Hepatocyte (in vitro differentiated cells): ENCODE data around the gene LDLRAD4. TPM values are rescaled to one million over a fixed set of nuclear protein-coding genes. Genes with fewer than 3 reads are reported as not detected.

ENCODE experiments used
- DNase-seq: peaks from one replicate; pipeline ENCODE4 v3.0.0-alpha.2; 2016; ENCODE audit warnings: low spot score
- H2AFZ ChIP-seq: fragments of 200-600 bp; sonication (generic); 2 replicates; pipeline ENCODE4 v1.6.0; 2016; ENCODE audit warnings: antibody characterized with exemption, mild to moderate bottlenecking
- H3K27ac ChIP-seq: fragments of 200-600 bp; sonication (generic); 2 replicates; pipeline ENCODE4 v1.5.1; 2016; ENCODE audit warnings: mild to moderate bottlenecking
- H3K27me3 ChIP-seq: fragments of 200-600 bp; sonication (generic); 2 replicates; pipeline ENCODE4 v1.6.1; 2016
- H3K36me3 ChIP-seq: fragments of 200-600 bp; sonication (generic); replicated peaks from 2 replicates; pipeline ENCODE4 v1.5.1; 2016; ENCODE audit warnings: low read depth; ENCODE audit not compliant: insufficient read depth
- H3K4me1 ChIP-seq: fragments of 200-600 bp; sonication (generic); 2 replicates; pipeline ENCODE4 v1.5.1; 2016; ENCODE audit warnings: mild to moderate bottlenecking, moderate library complexity; ENCODE audit not compliant: insufficient read depth
- H3K4me2 ChIP-seq: fragments of 200-600 bp; sonication (generic); 2 replicates; pipeline ENCODE4 v1.6.0; 2016
- H3K4me3 ChIP-seq: fragments of 200-600 bp; sonication (generic); 2 replicates; pipeline ENCODE4 v1.5.1; 2016; ENCODE audit warnings: mild to moderate bottlenecking
- H3K79me2 ChIP-seq: fragments of 200-600 bp; sonication (generic); 2 replicates; pipeline ENCODE4 v1.6.0; 2017; ENCODE audit warnings: mild to moderate bottlenecking
- H3K9me2 ChIP-seq: fragments of 200-600 bp; sonication (generic); replicated peaks from 2 replicates; pipeline ENCODE4 v1.6.0; 2017; ENCODE audit warnings: mild to moderate bottlenecking; ENCODE audit not compliant: insufficient read depth
- H3K9me3 ChIP-seq: fragments of 200-600 bp; sonication (generic); 2 replicates; pipeline ENCODE4 v1.5.1; 2016; ENCODE audit warnings: low read depth, mild to moderate bottlenecking
- H4K20me1 ChIP-seq: fragments of 200-600 bp; sonication (generic); 2 replicates; pipeline ENCODE4 v1.6.0; 2016; ENCODE audit warnings: mild to moderate bottlenecking; ENCODE audit not compliant: insufficient read depth, poor library complexity, severe bottlenecking
- CTCF ChIP-seq: fragments of 200-600 bp; sonication (generic); IDR thresholded peaks from 2 replicates; pipeline ENCODE4 v1.5.1; 2016; ENCODE audit warnings: antibody characterized with exemption, mild to moderate bottlenecking; ENCODE audit not compliant: poor library complexity
- EZH2 ChIP-seq: fragments of 200-600 bp; sonication (generic); IDR thresholded peaks from 2 replicates; pipeline ENCODE4 v1.6.1; 2016; ENCODE audit warnings: antibody characterized with exemption, mild to moderate bottlenecking, borderline replicate concordance
- EZH2phosphoT487 ChIP-seq: fragments of 200-600 bp; sonication (generic); IDR thresholded peaks from one replicate; pipeline ENCODE4 v1.6.1; 2018; ENCODE audit warnings: antibody characterized with exemption, mild to moderate bottlenecking, low read depth, moderate library complexity; ENCODE audit not compliant: unreplicated experiment, severe bottlenecking
- WGBS: methylation state at CpG from one replicate; pipeline ENCODE4 v1.1.6; 2016; ENCODE audit warnings: low lambda C conversion rate; ENCODE audit errors: missing lambda C conversion rate; 5-methylcytosine and 5-hydroxymethylcytosine counted together
- polyA plus RNA-seq: library from polyadenylated mRNA; unstranded; fragments of >200 nt; fragmentation: Nextera tagmentation; extraction: Ambion mirVana; gene quantifications from 2 replicates; pipeline ENCODE4 v1.2.1, GENCODE V29; 2016
- total RNA-seq: library from RNA; depleted of rRNA; stranded (reverse); fragments of >200 nt; gene quantifications from 2 replicates; pipeline ENCODE4 v1.2.3, GENCODE V29; 2014

LDLRAD4 gene
- total and polyA plus RNA-seq, 2 experiments from 2014 or later, result 15.1 to 29.0 TPM

- Histone ChIP-seq H3K9me3 (no peaks in the 10 kb centered on the region), H4K20me1 (no peaks in the 10 kb centered on the region), H3K9me2 (no peaks in the 10 kb centered on the region), H3K79me2 (no peaks in the 10 kb centered on the region), H3K27ac (no peak overlapping the region), H3K36me3 (no peaks in the 10 kb centered on the region), H3K4me3 (no peak overlapping the region), H2AFZ (no peak overlapping the region), H3K4me1 (no peaks in the 10 kb centered on the region), H3K4me2 (no peak overlapping the region), H3K27me3 (no peaks in the 10 kb centered on the region)
- DNase-seq, result no peak
- WGBS, result 88% methylated on average over 4 of the region's 4 CpGs
- TF ChIP-seq EZH2 (no peak), CTCF (no peak), EZH2phosphoT487 (no peak)
Measured at GRCh38 chr18:13580991-13581390, 362.4 kb downstream of the LDLRAD4 start.

GRCh38 chr18:13581496-13582177 is 363.1 kb downstream of the LDLRAD4 start:
- Histone ChIP-seq H3K9me2 (no peaks in the 10 kb centered on the region), H3K9me3 (no peaks in the 10 kb centered on the region), H3K36me3 (no peaks in the 10 kb centered on the region), H4K20me1 (no peaks in the 10 kb centered on the region), H2AFZ (no peak overlapping the region), H3K79me2 (no peaks in the 10 kb centered on the region), H3K27me3 (no peaks in the 10 kb centered on the region), H3K4me1 (no peaks in the 10 kb centered on the region), H3K4me3 (no peak overlapping the region), H3K4me2 (no peak overlapping the region), H3K27ac (no peak overlapping the region)
- 92% methylated on average over 5 of the region's 5 CpGs for WGBS
- no peak for DNase-seq
- TF ChIP-seq EZH2 (no peak), CTCF (no peak), EZH2phosphoT487 (no peak)

GRCh38 chr18:13582178-13582670 is 363.7 kb downstream of the LDLRAD4 start:
- H3K9me2 ChIP-seq, result no peaks in the 10 kb centered on the region
- H3K4me3 ChIP-seq, result no peak overlapping the region
- H4K20me1 ChIP-seq, result no peaks in the 10 kb centered on the region
- no peak overlapping the region for H3K27ac ChIP-seq
- H3K9me3 ChIP-seq, result no peaks in the 10 kb centered on the region
- H3K79me2 ChIP-seq, result no peaks in the 10 kb centered on the region
- no peak for DNase-seq
- 83% methylated on average over 9 of the region's 9 CpGs for WGBS
- H2AFZ ChIP-seq, result no peak overlapping the region
- no peaks in the 10 kb centered on the region for H3K4me1 ChIP-seq
- H3K4me2 ChIP-seq, result no peak overlapping the region
- no peaks in the 10 kb centered on the region for H3K36me3 ChIP-seq
- no peak for TF ChIP-seq EZH2phosphoT487
- no peak for TF ChIP-seq CTCF
- TF ChIP-seq EZH2, result no peak
- no peaks in the 10 kb centered on the region for H3K27me3 ChIP-seq
